Stimulated activated CD8-positive, alpha-beta memory T cell treated with anti-CD3 and anti-CD28 coated beads, Interleukin-7, amount 100 ng/mL, for 4 hours (primary cell): Measurements from ENCODE around the gene RHOXF1.
"Not testable (repeated sequence)": the region's sequence is repeated elsewhere in the genome, so short reads cannot be mapped to it uniquely, and the experiment has no call there.

Experiments
- DNase-seq, 2 donors: peaks; one replicate each; pipeline ENCODE4 v3.0.0-alpha.2; 2020; ENCODE audit warnings: low read depth in 2 of 2

Gene RHOXF1

DNA sequence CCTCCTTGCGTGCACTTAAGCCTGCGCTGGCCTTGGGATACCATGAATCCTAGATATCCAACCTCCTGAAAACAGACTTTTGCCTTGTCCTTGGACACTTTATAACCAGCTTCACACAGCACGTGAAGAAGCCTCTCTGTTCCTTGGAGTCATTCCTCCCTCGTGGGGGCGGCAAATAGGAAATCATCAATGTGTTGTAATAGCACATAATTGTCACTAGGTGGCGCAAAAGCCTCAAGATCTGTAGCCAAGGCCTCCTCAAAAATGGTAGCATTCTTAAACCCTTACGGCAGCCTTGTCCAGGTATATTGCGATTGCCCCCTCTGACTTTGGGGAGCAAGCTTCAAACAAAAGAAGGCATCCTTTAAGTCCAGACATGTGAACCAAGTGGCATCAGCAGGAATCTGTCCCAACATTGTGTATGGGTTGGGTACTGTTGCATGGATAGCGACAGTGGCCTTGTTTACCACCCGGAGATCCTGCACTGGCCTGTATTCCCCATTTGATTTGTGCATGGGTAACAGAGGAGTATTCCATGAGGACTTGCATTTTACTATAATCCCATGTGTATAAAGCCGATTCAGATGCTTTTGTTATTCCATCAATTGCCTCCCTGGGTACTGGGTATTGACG, 30.0 kb downstream of the RHOXF1 start:
- DNase-seq = not testable (repeated sequence)

DNA sequence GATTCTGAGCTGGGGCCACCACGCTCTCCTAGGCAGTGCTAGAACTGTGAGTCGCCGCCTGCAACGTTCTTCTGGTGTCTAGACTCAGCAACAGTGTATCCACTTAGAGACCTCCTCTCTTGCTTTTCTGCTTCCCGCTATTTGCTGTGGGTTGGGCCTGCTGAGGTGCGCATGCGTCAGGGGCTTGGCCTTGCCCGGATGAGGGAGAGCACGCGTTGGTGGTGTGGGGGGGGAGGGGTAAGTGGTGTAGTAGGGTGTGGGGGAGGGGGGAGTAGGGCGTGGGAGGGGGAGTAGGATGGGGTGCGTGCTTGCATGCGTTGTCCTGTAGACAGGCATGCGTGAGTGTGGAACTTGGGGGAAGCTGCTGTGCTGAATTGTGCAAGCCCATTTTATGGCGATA, 38.1 kb downstream of the RHOXF1 start, which contains the start of gene RHOXF2B:
Gene RHOXF2B, minus strand, starts transcription at position 101 of the 400 bp plus-strand sequence. CDS start 138 bp downstream, outside the sequence.
- not testable (repeated sequence) for DNase-seq

DNA sequence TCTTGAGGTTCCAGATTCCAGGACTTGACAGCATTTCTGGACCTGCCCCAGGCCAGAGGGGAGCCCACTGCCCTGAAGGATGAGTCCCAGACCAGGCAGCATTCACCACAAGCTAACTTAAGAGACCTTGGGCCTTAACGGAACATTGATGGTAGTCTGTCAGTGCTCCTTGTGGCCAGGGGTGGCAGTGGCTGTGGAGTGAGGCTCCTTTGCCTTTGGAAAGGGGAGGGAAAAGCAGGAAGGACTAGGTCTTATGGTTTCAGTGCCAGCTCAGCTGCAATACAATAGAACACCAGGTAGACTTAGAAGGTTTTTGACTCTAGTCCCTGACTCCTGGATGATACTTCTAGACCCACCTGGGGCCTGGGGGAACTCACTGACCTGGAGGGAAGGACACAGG, 49.5 kb downstream of the RHOXF1 start:
- not testable (repeated sequence) for DNase-seq
